HCT116 (cell line): ENCODE measurements around the gene CCDC9B. TPM values are rescaled to one million over a fixed set of nuclear protein-coding genes. Genes with fewer than 3 reads are reported as not detected.

ENCODE experiments used
- ATAC-seq: fragments of 200-7000 bp; cut with Tn5 transposase; 2 replicates; pipeline ENCODE4 v1.9.1; 2020; ENCODE audit warnings: mild to moderate bottlenecking, moderate library complexity
- BruUV-seq: library from RNA; stranded (reverse); fragments of 400-500 nt; replicated peaks from 2 replicates; lab custom pipeline; 2021; lab: Mats Ljungman, UMichigan
- CTCF ChIA-PET: fragments of 300-600 bp; sonication (Branson Sonifier 250); formaldehyde crosslinking; loops from one replicate; lab custom pipeline; 2021; ENCODE audit warnings: antibody characterized with exemption; lab: Charles Lee
- POLR2A ChIA-PET: fragments of 300-600, 350-600 bp; sonication (Branson Sonifier 250); formaldehyde crosslinking; loops from one replicate; lab custom pipeline; 2021; ENCODE audit warnings: antibody characterized with exemption; lab: Charles Lee
- RAD21 ChIA-PET, 2 experiments: fragments of 300-600 bp; sonication (Branson Sonifier 250); formaldehyde crosslinking; loops; one replicate each; lab custom pipeline; 2023; ENCODE audit warnings: low total read pairs in 2 of 2; ENCODE audit not compliant: uncharacterized antibody in 2 of 2, unreplicated experiment in 2 of 2, low non-redundant PET in 1 of 2; lab: Charles Lee
- DNase-seq: peaks from one replicate; pipeline ENCODE4 v3.0.0-alpha.2; 2010; ENCODE audit warnings: low read depth, low spot score
- H2AFZ ChIP-seq: fragments of 200-600 bp; shearing (Covaris generic), sonication (generic); 2 replicates; pipeline ENCODE4 v1.6.1; 2017; ENCODE audit warnings: low read depth, mixed run types, mixed read lengths, antibody characterized with exemption, low read length; ENCODE audit not compliant: poor library complexity, severe bottlenecking
- H3K27ac ChIP-seq: 2 replicates; pipeline ENCODE4 v1.5.1; 2012; ENCODE audit warnings: low read depth, low read length
- H3K27me3 ChIP-seq: fragments of 200-600 bp; sonication (generic); 2 replicates; pipeline ENCODE4 v1.6.1; 2016; ENCODE audit warnings: mixed run types, low read length, mixed read lengths; ENCODE audit not compliant: insufficient read depth
- H3K36me3 ChIP-seq, 2 experiments: fragments of 200-500 bp in 1 of 2; fragments of 200-600 bp in 1 of 2; sonication (Bioruptor generic) in 1 of 2; sonication (generic) in 1 of 2; 2 replicates each; pipeline versions ENCODE4 v1.5.1 to v1.6.1; 2014 to 2016; ENCODE audit warnings: low read length in 2 of 2, inconsistent platforms in 1 of 2, mixed read lengths in 1 of 2, mixed run types in 1 of 2; ENCODE audit not compliant: insufficient read depth in 2 of 2, control insufficient read depth in 1 of 2
- H3K4me1 ChIP-seq, 2 experiments: fragments of 200-600 bp in 1 of 2; sonication (generic) in 1 of 2; 2 replicates each; pipeline versions ENCODE4 v1.5.1 to v1.6.1; 2012 to 2017; ENCODE audit warnings: low read length in 2 of 2, inconsistent platforms in 1 of 2, mild to moderate bottlenecking in 1 of 2, mixed read lengths in 1 of 2, mixed run types in 1 of 2, moderate library complexity in 1 of 2; ENCODE audit not compliant: insufficient read depth in 2 of 2, control insufficient read depth in 1 of 2
- H3K4me2 ChIP-seq: fragments of 200-600 bp; sonication (generic); 2 replicates; pipeline ENCODE4 v1.6.1; 2017; ENCODE audit warnings: mixed run types, low read length, mixed read lengths
- H3K4me3 ChIP-seq, 2 experiments: fragments of 200-600 bp in 1 of 2; sonication (generic) in 1 of 2; replicated peaks in 1 of 2; 2 replicates each; pipeline ENCODE4 v1.5.1; 2011 to 2016; ENCODE audit warnings: low read length in 2 of 2, control low read depth in 1 of 2, low read depth in 1 of 2, mild to moderate bottlenecking in 1 of 2, mixed read lengths in 1 of 2, mixed run types in 1 of 2
- H3K79me2 ChIP-seq: fragments of 200-600 bp; sonication (generic); 2 replicates; pipeline ENCODE4 v1.6.1; 2017; ENCODE audit warnings: mild to moderate bottlenecking, mixed run types, low read length, moderate library complexity, mixed read lengths; ENCODE audit not compliant: insufficient read depth
- H3K9ac ChIP-seq: fragments of 200-600 bp; sonication (generic); 2 replicates; pipeline ENCODE4 v1.6.1; 2016; ENCODE audit warnings: low read length, mixed read lengths
- H3K9me2 ChIP-seq: fragments of 200-600 bp; sonication (generic), shearing (Covaris generic); 2 replicates; pipeline ENCODE4 v1.6.1; 2017; ENCODE audit warnings: mixed run types, mild to moderate bottlenecking, moderate library complexity; ENCODE audit not compliant: insufficient read depth
- H3K9me3 ChIP-seq, 2 experiments: fragments of 200-500 bp in 1 of 2; fragments of 200-600 bp in 1 of 2; sonication (Bioruptor generic) in 1 of 2; sonication (generic) in 1 of 2; 2 replicates each; pipeline ENCODE4 v1.6.1; 2014 to 2017; ENCODE audit warnings: low read length in 2 of 2, mixed read lengths in 2 of 2, inconsistent platforms in 1 of 2, low read depth in 1 of 2, mild to moderate bottlenecking in 1 of 2, mixed run types in 1 of 2, moderate library complexity in 1 of 2; ENCODE audit not compliant: control insufficient read depth in 1 of 2, insufficient read depth in 1 of 2
- H4K20me1 ChIP-seq: fragments of 200-600 bp; sonication (generic), shearing (Covaris generic); 2 replicates; pipeline ENCODE4 v1.6.1; 2017; ENCODE audit warnings: mixed run types, mild to moderate bottlenecking, moderate library complexity; ENCODE audit not compliant: insufficient read depth
- CBX3 ChIP-seq: IDR thresholded peaks from 2 replicates; pipeline ENCODE4 v1.6.1; 2012; ENCODE audit warnings: low read depth
- CEBPB ChIP-seq: IDR thresholded peaks from 2 replicates; pipeline ENCODE4 v1.6.1; 2012; ENCODE audit warnings: low read depth
- ELF1 ChIP-seq: IDR thresholded peaks from 2 replicates; pipeline ENCODE4 v1.6.1; 2012; ENCODE audit warnings: low read depth, borderline replicate concordance
- EZH2 ChIP-seq: fragments of 200-600 bp; sonication (generic); IDR thresholded peaks from 2 replicates; pipeline ENCODE4 v1.6.1; 2017; ENCODE audit warnings: antibody characterized with exemption, mixed run types
- FOSL1 ChIP-seq: IDR thresholded peaks from 2 replicates; pipeline ENCODE4 v1.6.1; 2012; ENCODE audit warnings: low read depth
- POLR2A ChIP-seq: IDR thresholded peaks from 2 replicates; pipeline ENCODE4 v1.7.0; 2011; ENCODE audit warnings: borderline replicate concordance; ENCODE audit not compliant: insufficient read depth, insufficient read length; ENCODE audit errors: extremely low read depth
- SRF ChIP-seq: IDR thresholded peaks from 2 replicates; pipeline ENCODE4 v1.6.1; 2012; ENCODE audit warnings: low read depth
- TCF7L2 ChIP-seq: IDR thresholded peaks from 2 replicates; pipeline ENCODE4 v1.7.0; 2011; ENCODE audit warnings: borderline replicate concordance, inconsistent platforms; ENCODE audit not compliant: insufficient read depth, insufficient read length; ENCODE audit errors: extremely low read depth
- ZBTB33 ChIP-seq: IDR thresholded peaks from 2 replicates; pipeline ENCODE4 v1.6.1; 2011; ENCODE audit warnings: mild to moderate bottlenecking, low read length, moderate library complexity; ENCODE audit not compliant: insufficient replicate concordance; ENCODE audit errors: extremely low read depth
- ZNF274 ChIP-seq: fragments of 200-500 bp; sonication (Bioruptor generic); IDR thresholded peaks from 2 replicates; pipeline ENCODE4 v1.6.1; 2014; ENCODE audit warnings: mild to moderate bottlenecking, low read depth, low read length, inconsistent platforms
- intact Hi-C: fragments of 100-400 bp; cut with micrococcal nuclease; formaldehyde crosslinking; loops from 2 replicates; pipeline ENCODE4 v1.10.0; 2022
- total RNA-seq: library from RNA; stranded (reverse); gene quantifications from one replicate; pipeline ENCODE4 v1.2.1, GENCODE V29; 2021; ENCODE audit not compliant: unreplicated experiment
- TF ChIP-seq, protein P1 (sequence below): IDR thresholded peaks from 2 replicates; pipeline ENCODE4 v1.6.1; 2012

Gene CCDC9B
- total RNA-seq, 1 experiment from 2014 or later = 15.6 TPM

GRCh38 chr15:40314723-40315276, 25.9 kb downstream of the CCDC9B start (continued):
- TF ChIP-seq FOSL1 (no peak), SRF (no peak), CEBPB (no peak), CBX3 (no peak), ZNF274 (no peak), ELF1 (no peak), EZH2 (no peak)

DNA sequence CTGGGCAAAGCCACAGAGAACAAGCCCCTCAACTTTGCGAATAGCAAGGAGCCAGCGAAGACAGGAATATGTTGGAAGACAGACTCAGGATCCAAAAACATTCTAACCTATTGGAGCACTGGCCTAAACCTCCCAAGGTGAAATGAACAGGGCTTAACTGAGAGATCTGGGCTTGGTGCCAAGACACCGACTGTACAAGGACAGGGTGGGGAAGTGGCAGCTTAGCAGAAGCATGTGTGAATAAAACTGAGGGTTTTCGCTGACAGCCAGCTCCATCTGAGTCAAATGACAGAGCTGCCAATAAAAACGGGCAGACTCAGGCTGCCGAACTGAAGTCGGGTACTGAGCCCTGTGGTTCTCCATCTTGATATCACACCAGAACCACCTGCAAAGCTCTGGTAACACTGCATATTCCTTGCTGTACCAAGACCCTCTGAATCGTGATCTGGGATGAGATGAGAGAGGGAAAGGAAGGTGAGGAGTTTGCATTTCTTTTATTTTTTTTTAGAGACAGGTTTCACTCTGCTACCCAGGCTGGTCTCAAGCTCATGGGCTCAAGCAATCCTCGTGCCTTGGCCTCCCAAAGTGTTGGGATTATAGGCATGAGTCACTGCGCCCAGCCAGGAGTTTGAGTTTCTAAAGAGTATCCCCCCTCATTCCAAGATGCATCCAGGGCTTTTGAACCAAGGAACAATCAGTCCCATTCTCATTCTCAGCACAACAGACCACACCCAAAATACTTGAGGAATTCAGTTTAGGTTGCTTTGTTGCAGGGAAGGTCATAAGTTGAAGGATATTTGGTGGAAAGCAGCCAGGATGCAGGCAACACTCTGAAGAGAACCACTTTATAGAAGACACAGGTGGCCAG, 27.0 kb downstream of the CCDC9B start:
- POLR2A ChIA-PET = no interaction called here
- intact Hi-C loops = loop anchor here (10.0 kb wide), 1 partner anchor 629 kb away; no protein-coding TSS in a partner anchor
- H3K9me3 ChIP-seq = no peaks in the 10 kb centered on the region
- TF ChIP-seq POLR2A (no peak), ZBTB33 (no peak), TCF7L2 (no peak)
- TF ChIP-seq, protein P1, sequence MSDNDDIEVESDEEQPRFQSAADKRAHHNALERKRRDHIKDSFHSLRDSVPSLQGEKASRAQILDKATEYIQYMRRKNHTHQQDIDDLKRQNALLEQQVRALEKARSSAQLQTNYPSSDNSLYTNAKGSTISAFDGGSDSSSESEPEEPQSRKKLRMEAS = no peak
- TF ChIP-seq, all 23 proteins: peak for 0
- Histone ChIP-seq H3K27ac (no peak overlapping the region), H3K9ac (no peak overlapping the region), H3K79me2 (no peaks in the 10 kb centered on the region), H2AFZ (peak overlapping the region; percentile 75), H3K4me2 (peak overlapping the region; percentile 44), H4K20me1 (no peaks in the 10 kb centered on the region), H3K27me3 (0 out of 2 replicates have a peak, but pooled peaks cover 6% of the 10 kb centered on the region), H3K4me3 (no peak overlapping the region), H3K9me2 (no peaks in the 10 kb centered on the region), H3K36me3 (no peaks in the 10 kb centered on the region), H3K4me1 (peaks cover 7 to 13% of the 10 kb centered on the region in 2 experiments; a peak in 3 of 4 replicates)
- DNase-seq = no peak
- RAD21 ChIA-PET = interaction anchor here in 1 of 2 experiments (1.1 kb wide), 1 partner anchor 24 kb away, joined by 3 read pairs; no protein-coding TSS in a partner anchor
- no TSS peak for BruUV-seq
- ATAC-seq = no peak
- CTCF ChIA-PET = interaction anchor here (9.7 kb wide), 1 partner anchor 34 kb away, joined by 134 read pairs; no protein-coding TSS in a partner anchor
